T-helper 17 cell (primary cell): ENCODE measurements around the gene AQP11. TPM values are rescaled to one million over a fixed set of nuclear protein-coding genes. Genes with fewer than 3 reads are reported as not detected.
A peak's percentile ranks its signal among the peaks of the same experiment; 100 is the strongest.
"Not testable (repeated sequence)": the region's sequence is repeated elsewhere in the genome, so short reads cannot be mapped to it uniquely, and the experiment has no call there.

Experiments used
- ATAC-seq: fragments of 150-1000 bp; cut with Tn5 transposase; 2 replicates; pipeline ENCODE4 v1.10.0; 2021; ENCODE audit warnings: mild to moderate bottlenecking, moderate library complexity
- DNase-seq, 3 donors: peaks; one replicate each; pipeline versions ENCODE4 v3.0.0 to v3.0.0-alpha.2; 2020 to 2021
- H3K9me3 ChIP-seq: one replicate; pipeline ENCODE4 v1.7.0; 2013; ENCODE audit warnings: low read length, mild to moderate bottlenecking; ENCODE audit not compliant: control insufficient read depth, poor library complexity, severe bottlenecking
- H3K27ac Mint-ChIP-seq: one replicate; pipeline ENCODE4 v1.8.0; 2022; ENCODE audit warnings: mild to moderate bottlenecking, moderate library complexity, mixed read lengths
- H3K27me3 Mint-ChIP-seq: one replicate; pipeline ENCODE4 v1.8.0; 2022; ENCODE audit warnings: mixed read lengths
- H3K36me3 Mint-ChIP-seq: one replicate; pipeline ENCODE4 v1.8.0; 2022; ENCODE audit warnings: low read depth, mixed read lengths
- H3K4me1 Mint-ChIP-seq: one replicate; pipeline ENCODE4 v1.8.0; 2022; ENCODE audit warnings: mild to moderate bottlenecking, mixed read lengths
- H3K4me3 Mint-ChIP-seq: one replicate; pipeline ENCODE4 v1.8.0; 2022; ENCODE audit warnings: mild to moderate bottlenecking, moderate library complexity, mixed read lengths
- total RNA-seq, 4 donors: library from RNA in 2 of 4; stranded (reverse) in 2 of 4; gene quantifications; one replicate each; pipeline ENCODE4 v1.2.3 and lab custom pipeline; 2022 to 2026

Gene AQP11
- under 1 TPM in 1 of 2 donors, not detected in 1; 0.16 TPM for total RNA-seq
- total RNA-seq (lab: John Stamatoyannopoulos, UW) = 0 to 0.45 reads per million in 2 donors

GRCh38 chr11:77589521-77590193, at the start of gene AQP11:
Gene AQP11, plus strand, starts transcription at chr11:77589953. Its CDS starts 40 bp downstream, at chr11:77589993.
- H3K27ac Mint-ChIP-seq = no peak within 1 kb of the TSS

GRCh38 chr11:77542296-77542695, 47.5 kb upstream of the AQP11 start:
- DNase-seq (no peak), ATAC-seq (no peak)
- H3K4me3 Mint-ChIP-seq = no peak overlapping the region
- H3K4me1 Mint-ChIP-seq = no peaks in the 10 kb centered on the region
- no peaks in the 10 kb centered on the region for H3K9me3 ChIP-seq
- H3K27me3 Mint-ChIP-seq = no peaks in the 10 kb centered on the region
- peaks cover 3% of the 10 kb centered on the region for H3K36me3 Mint-ChIP-seq
- no peak overlapping the region for H3K27ac Mint-ChIP-seq

More at GRCh38 chr11:77589521-77590193, at the start of gene AQP11:
- DNase-seq (peak; percentile 11 to 33 (median 13)), ATAC-seq (peak; percentile 73)
- no peaks in the 10 kb centered on the region for H3K9me3 ChIP-seq
- Mint-ChIP-seq H3K4me3 (peak within 1 kb of the TSS; percentile 92), H3K27me3 (peaks cover 22% of the 10 kb centered on the region), H3K4me1 (peaks cover 14% of the 10 kb centered on the region), H3K36me3 (no peaks in the 10 kb centered on the region)

GRCh38 chr11:77547047-77547836, 42.5 kb upstream of the AQP11 start:
- Mint-ChIP-seq H3K36me3 (no peaks in the 10 kb centered on the region), H3K4me1 (peaks cover 9% of the 10 kb centered on the region), H3K4me3 (no peak overlapping the region), H3K27ac (peak overlapping the region; percentile 79), H3K27me3 (peaks cover 6% of the 10 kb centered on the region)
- H3K9me3 ChIP-seq = no peaks in the 10 kb centered on the region
- DNase-seq = no peak
- ATAC-seq = no peak

- Mint-ChIP-seq H3K4me3 (peak overlapping the region; percentile 51), H3K27ac (peak overlapping the region; percentile 79), H3K4me1 (peaks cover 9% of the 10 kb centered on the region), H3K36me3 (no peaks in the 10 kb centered on the region), H3K27me3 (peaks cover 6% of the 10 kb centered on the region)
- DNase-seq = no peak
- H3K9me3 ChIP-seq = no peaks in the 10 kb centered on the region
- ATAC-seq = peak; percentile 42
These were observed 41.7 kb upstream of the AQP11 start for GRCh38 chr11:77547863-77548551.

- Mint-ChIP-seq H3K36me3 (no peaks in the 10 kb centered on the region), H3K4me3 (peak overlapping the region; percentile 51), H3K27ac (peak overlapping the region; percentile 79), H3K27me3 (peaks cover 6% of the 10 kb centered on the region), H3K4me1 (peaks cover 9% of the 10 kb centered on the region)
- H3K9me3 ChIP-seq = no peaks in the 10 kb centered on the region
- ATAC-seq = no peak
- DNase-seq = no peak
These were observed 41.0 kb upstream of the AQP11 start for GRCh38 chr11:77548552-77549445.

- not testable (repeated sequence) for DNase-seq, H3K4me3 Mint-ChIP-seq, H3K27me3 Mint-ChIP-seq, ATAC-seq, H3K36me3 Mint-ChIP-seq, H3K4me1 Mint-ChIP-seq, H3K27ac Mint-ChIP-seq, H3K9me3 ChIP-seq
These were observed 38.3 kb upstream of the AQP11 start for GRCh38 chr11:77551426-77551825.

- H3K4me1 Mint-ChIP-seq = no peaks in the 10 kb centered on the region
- ATAC-seq (no peak), DNase-seq (no peak)
These were observed 32.2 kb upstream of the AQP11 start for GRCh38 chr11:77557553-77557952.

GRCh38 chr11:77558380-77558779, 31.4 kb upstream of the AQP11 start:
- no peaks in the 10 kb centered on the region for H3K27me3 Mint-ChIP-seq
- H3K36me3 Mint-ChIP-seq = peaks cover 2% of the 10 kb centered on the region
- no peaks in the 10 kb centered on the region for H3K4me1 Mint-ChIP-seq
- DNase-seq = no peak
- H3K9me3 ChIP-seq = no peaks in the 10 kb centered on the region
- H3K4me3 Mint-ChIP-seq = no peak overlapping the region
- ATAC-seq = no peak
- H3K27ac Mint-ChIP-seq = no peak overlapping the region

More at GRCh38 chr11:77557553-77557952, 32.2 kb upstream of the AQP11 start:
- no peak overlapping the region for H3K27ac Mint-ChIP-seq
- H3K9me3 ChIP-seq = no peaks in the 10 kb centered on the region
- H3K27me3 Mint-ChIP-seq = no peaks in the 10 kb centered on the region
- H3K36me3 Mint-ChIP-seq = peaks cover 2% of the 10 kb centered on the region
- no peak overlapping the region for H3K4me3 Mint-ChIP-seq

GRCh38 chr11:77559686-77560401, 29.9 kb upstream of the AQP11 start:
- Mint-ChIP-seq H3K4me3 (no peak overlapping the region), H3K36me3 (peaks cover 2% of the 10 kb centered on the region), H3K27me3 (no peaks in the 10 kb centered on the region), H3K27ac (no peak overlapping the region), H3K4me1 (no peaks in the 10 kb centered on the region)
- no peaks in the 10 kb centered on the region for H3K9me3 ChIP-seq
- no peak for ATAC-seq
- no peak for DNase-seq

- no peaks in the 10 kb centered on the region for H3K9me3 ChIP-seq
- H3K4me1 Mint-ChIP-seq = no peaks in the 10 kb centered on the region
- DNase-seq (no peak), ATAC-seq (no peak)
- peaks cover 2% of the 10 kb centered on the region for H3K36me3 Mint-ChIP-seq
- H3K4me3 Mint-ChIP-seq = no peak overlapping the region
- no peaks in the 10 kb centered on the region for H3K27me3 Mint-ChIP-seq
- H3K27ac Mint-ChIP-seq = no peak overlapping the region
These were observed 29.1 kb upstream of the AQP11 start for GRCh38 chr11:77560605-77561004.

GRCh38 chr11:77561257-77561656, 28.5 kb upstream of the AQP11 start:
- H3K9me3 ChIP-seq = no peaks in the 10 kb centered on the region
- Mint-ChIP-seq H3K27me3 (no peaks in the 10 kb centered on the region), H3K36me3 (peaks cover 2% of the 10 kb centered on the region), H3K4me3 (no peak overlapping the region), H3K27ac (no peak overlapping the region), H3K4me1 (no peaks in the 10 kb centered on the region)
- DNase-seq (no peak), ATAC-seq (no peak)

GRCh38 chr11:77568306-77568705, 21.4 kb upstream of the AQP11 start:
- H3K9me3 ChIP-seq = no peaks in the 10 kb centered on the region
- DNase-seq (no peak), ATAC-seq (no peak)
- Mint-ChIP-seq H3K27ac (no peak overlapping the region), H3K27me3 (peaks cover 26% of the 10 kb centered on the region), H3K36me3 (no peaks in the 10 kb centered on the region), H3K4me3 (no peak overlapping the region), H3K4me1 (peaks cover 2% of the 10 kb centered on the region)
